Activated naive CD8-positive, alpha-beta T cell treated with anti-CD3 and anti-CD28 coated beads, Interleukin-2, amount 10 ng/mL, durations not matched to agents 7 days and 5 days (primary cell): ENCODE measurements around the gene KLHL1. TPM values are rescaled to one million over a fixed set of nuclear protein-coding genes. Genes with fewer than 3 reads are reported as not detected.

Experiments used
- ATAC-seq: fragments of 150-1000 bp; cut with Tn5 transposase; one replicate; pipeline ENCODE4 v1.10.0; 2021; ENCODE audit warnings: low read depth, moderate library complexity
- POLR2A ChIA-PET: fragments of 350-600 bp; sonication (Branson Sonifier 250); formaldehyde crosslinking; loops from one replicate; lab custom pipeline; 2021; ENCODE audit warnings: antibody characterized with exemption; lab: Charles Lee
- DNase-seq: peaks from one replicate; pipeline ENCODE4 v3.0.0; 2021
- H3K27ac Mint-ChIP-seq: one replicate; pipeline ENCODE4 v1.8.0; 2022; ENCODE audit warnings: mild to moderate bottlenecking, mixed read lengths
- H3K27me3 Mint-ChIP-seq: one replicate; pipeline ENCODE4 v1.8.0; 2022; ENCODE audit warnings: mild to moderate bottlenecking, moderate library complexity, mixed read lengths
- H3K36me3 Mint-ChIP-seq: one replicate; pipeline ENCODE4 v1.8.0; 2021; ENCODE audit warnings: mild to moderate bottlenecking, mixed read lengths
- H3K4me1 Mint-ChIP-seq: one replicate; pipeline ENCODE4 v1.8.0; 2021; ENCODE audit warnings: mixed read lengths
- H3K4me3 Mint-ChIP-seq: one replicate; pipeline ENCODE4 v1.8.0; 2022; ENCODE audit warnings: mild to moderate bottlenecking, moderate library complexity, mixed read lengths
- H3K9me3 Mint-ChIP-seq: one replicate; pipeline ENCODE4 v1.8.0; 2021; ENCODE audit warnings: mixed read lengths
- total RNA-seq, 2 experiments: library from RNA; stranded (reverse); gene quantifications; one replicate each; pipeline ENCODE4 v1.2.3, GENCODE V29; 2021

The KLHL1 gene
- total RNA-seq, 2 experiments from 2014 or later, result not detected

DNA sequence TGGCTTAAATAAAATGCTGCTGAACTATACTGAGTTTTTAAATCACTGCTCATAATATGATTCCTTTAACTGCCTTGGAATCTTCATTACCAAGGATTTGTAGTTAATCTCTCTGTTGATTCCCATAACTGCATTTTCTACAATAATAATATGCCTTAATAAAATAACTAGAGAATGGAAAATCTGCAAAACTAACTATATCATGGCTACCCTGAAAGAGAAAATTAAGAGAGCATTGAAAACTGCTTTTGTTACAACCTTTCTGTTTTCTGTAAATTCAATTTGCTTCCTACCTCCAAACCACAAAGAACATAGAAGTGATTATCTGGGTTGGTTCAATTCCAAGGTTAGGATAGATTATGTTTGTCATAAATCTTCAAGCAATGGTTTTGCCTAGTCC is 203.5 kb downstream of the KLHL1 start:
- no peak for ATAC-seq
- H3K36me3 Mint-ChIP-seq, result no peaks in the 10 kb centered on the region
- peaks cover 7% of the 10 kb centered on the region for H3K9me3 Mint-ChIP-seq
- DNase-seq, result no peak
- H3K4me1 Mint-ChIP-seq, result no peaks in the 10 kb centered on the region
- H3K4me3 Mint-ChIP-seq, result no peak overlapping the region
- POLR2A ChIA-PET, result no interaction called here
- no peak overlapping the region for H3K27ac Mint-ChIP-seq
- no peaks in the 10 kb centered on the region for H3K27me3 Mint-ChIP-seq

DNA sequence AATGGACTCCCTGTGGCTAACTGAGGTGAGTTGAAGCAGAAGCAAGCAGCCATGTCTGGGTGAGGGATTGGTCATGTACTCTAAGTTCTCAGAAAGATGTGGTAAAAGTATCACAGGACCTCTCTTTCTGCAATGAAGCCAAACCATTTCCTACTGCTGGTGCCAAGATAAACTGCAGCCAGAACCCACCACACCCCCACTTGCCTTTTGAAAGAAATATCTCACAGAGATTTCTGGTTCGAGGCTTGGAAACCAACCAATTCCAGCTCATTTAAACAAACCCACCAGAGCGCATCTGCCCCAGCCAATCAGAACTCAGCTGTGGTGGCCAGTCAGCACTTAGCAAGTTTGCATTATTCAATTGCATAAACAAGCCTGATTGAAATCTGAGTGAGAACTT is 205.2 kb downstream of the KLHL1 start:
- no peak overlapping the region for H3K4me3 Mint-ChIP-seq
- H3K9me3 Mint-ChIP-seq, result peaks cover 7% of the 10 kb centered on the region
- DNase-seq (no peak), ATAC-seq (no peak)
- no peaks in the 10 kb centered on the region for H3K27me3 Mint-ChIP-seq
- POLR2A ChIA-PET, result no interaction called here
- no peak overlapping the region for H3K27ac Mint-ChIP-seq
- no peaks in the 10 kb centered on the region for H3K36me3 Mint-ChIP-seq
- no peaks in the 10 kb centered on the region for H3K4me1 Mint-ChIP-seq

DNA sequence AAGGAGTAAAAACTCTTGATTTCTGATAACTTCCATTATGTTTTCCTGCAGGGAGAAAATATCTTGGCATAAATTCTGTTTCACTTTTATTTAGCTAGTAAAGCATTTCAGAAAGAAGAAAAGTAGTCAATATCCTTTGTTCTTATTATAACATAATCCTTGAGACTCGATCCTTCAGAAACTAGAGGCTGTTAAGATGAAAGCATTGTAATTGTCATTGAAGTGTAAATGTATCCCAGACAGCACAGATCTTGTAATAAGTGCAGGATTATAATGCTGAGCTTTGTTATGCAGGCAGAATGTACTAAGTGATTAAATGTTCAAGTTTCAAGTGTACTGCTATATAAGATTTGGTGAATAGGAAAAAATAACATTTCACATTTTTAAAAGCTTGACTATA is 225.8 kb downstream of the KLHL1 start:
- POLR2A ChIA-PET, result no interaction called here
- Mint-ChIP-seq H3K27ac (no peak overlapping the region), H3K36me3 (no peaks in the 10 kb centered on the region), H3K4me3 (no peak overlapping the region), H3K9me3 (peaks cover 1% of the 10 kb centered on the region), H3K27me3 (no peaks in the 10 kb centered on the region), H3K4me1 (no peaks in the 10 kb centered on the region)
- ATAC-seq, result no peak
- no peak for DNase-seq

DNA sequence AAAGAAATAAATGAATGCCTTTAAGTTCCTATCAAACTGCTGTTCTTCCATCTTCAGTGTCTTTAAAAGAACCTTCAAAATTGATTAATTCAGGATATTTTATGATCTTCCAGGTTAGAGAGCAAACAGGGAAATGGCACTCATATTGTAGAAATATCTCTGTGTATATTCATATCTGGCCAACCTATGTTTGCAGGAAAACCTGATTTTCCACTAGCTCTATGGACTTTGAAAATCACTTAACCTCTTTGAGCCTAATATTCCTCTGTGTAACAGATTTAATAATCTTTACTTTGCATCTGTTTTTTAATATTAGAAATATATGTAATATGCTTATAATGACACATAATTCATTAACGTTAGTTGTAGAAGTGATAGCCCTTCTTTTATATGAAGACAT is 228.3 kb downstream of the KLHL1 start:
- Mint-ChIP-seq H3K4me3 (no peak overlapping the region), H3K27me3 (no peaks in the 10 kb centered on the region), H3K9me3 (peaks cover 1% of the 10 kb centered on the region), H3K36me3 (no peaks in the 10 kb centered on the region), H3K4me1 (no peaks in the 10 kb centered on the region), H3K27ac (no peak overlapping the region)
- ATAC-seq (no peak), DNase-seq (no peak)
- POLR2A ChIA-PET, result no interaction called here

DNA sequence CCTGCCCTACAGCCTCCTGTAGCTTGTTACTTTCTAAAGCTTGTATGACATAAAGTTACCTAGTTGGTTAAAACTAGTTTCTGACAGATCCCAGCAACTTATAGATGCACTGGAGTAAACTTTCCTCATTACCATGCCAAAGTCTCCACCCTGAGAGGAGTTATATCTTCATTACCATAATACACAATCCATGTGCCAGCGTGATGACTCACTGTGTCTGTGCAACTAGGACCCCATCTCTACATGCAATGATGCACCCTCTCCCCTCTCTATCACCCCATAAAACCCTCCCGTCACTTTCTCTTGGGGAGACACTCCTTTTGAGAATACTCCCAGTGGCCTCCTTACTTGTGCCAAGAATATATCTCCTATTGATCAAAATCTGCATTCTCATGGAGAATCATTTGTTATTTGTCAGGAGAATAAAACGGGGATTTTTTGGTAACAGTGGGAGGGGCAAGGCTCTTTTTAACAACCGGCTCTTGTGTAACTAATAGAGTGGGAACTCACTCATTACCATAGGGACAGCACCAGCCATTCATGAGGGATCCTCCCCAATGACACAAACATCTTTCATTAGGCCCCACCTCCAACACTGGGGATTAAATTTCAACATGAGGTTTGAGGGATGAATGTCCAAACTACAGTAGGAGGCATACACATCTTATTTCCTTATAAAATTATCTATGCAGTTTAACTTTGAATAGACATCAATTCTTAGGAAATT is 235.8 kb downstream of the KLHL1 start:
- no peak for ATAC-seq
- Mint-ChIP-seq H3K4me3 (no peak overlapping the region), H3K36me3 (no peaks in the 10 kb centered on the region), H3K27ac (no peak overlapping the region), H3K27me3 (no peaks in the 10 kb centered on the region), H3K4me1 (no peaks in the 10 kb centered on the region), H3K9me3 (no peaks in the 10 kb centered on the region)
- DNase-seq, result no peak
- POLR2A ChIA-PET, result no interaction called here

DNA sequence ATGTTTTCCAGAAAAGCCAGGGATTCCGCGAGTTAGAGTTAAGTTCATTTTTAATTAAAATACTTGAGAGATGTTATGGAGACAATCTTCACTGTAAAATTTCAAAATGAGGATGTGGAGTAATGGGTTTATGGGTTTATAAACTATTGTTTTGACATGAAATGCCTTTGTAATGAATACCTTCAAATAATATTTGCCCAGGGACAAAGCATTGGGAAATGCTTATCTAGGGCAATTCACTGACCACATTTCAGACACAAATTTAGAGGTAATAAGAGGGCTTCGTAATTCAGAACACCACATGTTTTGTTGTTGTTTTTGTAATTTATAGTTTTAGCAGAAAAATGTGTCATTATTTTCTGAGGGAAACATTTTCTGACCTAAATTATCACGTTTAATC is 241.7 kb downstream of the KLHL1 start:
- no peaks in the 10 kb centered on the region for H3K36me3 Mint-ChIP-seq
- no peaks in the 10 kb centered on the region for H3K9me3 Mint-ChIP-seq
- DNase-seq (no peak), ATAC-seq (no peak)
- H3K4me3 Mint-ChIP-seq, result no peak overlapping the region
- no peaks in the 10 kb centered on the region for H3K4me1 Mint-ChIP-seq
- no peaks in the 10 kb centered on the region for H3K27me3 Mint-ChIP-seq
- POLR2A ChIA-PET, result no interaction called here
- no peak overlapping the region for H3K27ac Mint-ChIP-seq

DNA sequence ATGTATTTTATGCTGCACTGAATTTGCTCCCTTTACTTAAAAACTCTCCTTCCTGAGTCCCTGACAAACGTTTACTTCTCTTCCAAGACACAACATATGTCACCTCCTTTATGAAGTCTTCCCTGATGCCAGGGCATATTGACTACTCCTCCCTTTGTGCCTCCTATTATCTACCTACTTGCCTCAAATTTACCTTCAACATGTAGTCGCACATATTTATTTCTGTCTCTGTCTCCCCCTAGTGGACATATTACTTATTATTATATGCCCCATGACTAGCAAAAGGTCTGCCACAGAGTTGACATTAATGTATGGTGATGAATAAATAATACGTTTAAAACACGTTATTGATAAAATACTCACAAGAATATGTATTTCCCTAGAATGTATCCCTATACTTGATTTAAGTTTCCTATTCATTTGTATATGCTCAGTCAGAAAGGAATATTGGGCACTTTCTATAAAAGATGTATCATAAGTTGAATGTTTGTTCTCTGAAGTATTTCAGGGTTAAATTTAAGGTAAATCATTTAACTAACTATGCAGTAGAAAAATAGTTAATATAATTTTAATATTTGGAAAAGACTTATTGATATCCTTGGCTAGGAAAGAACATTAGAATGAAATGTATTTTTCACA is 250.9 kb downstream of the KLHL1 start:
- ATAC-seq, result no peak
- Mint-ChIP-seq H3K27ac (no peak overlapping the region), H3K4me1 (no peaks in the 10 kb centered on the region), H3K9me3 (no peaks in the 10 kb centered on the region), H3K27me3 (no peaks in the 10 kb centered on the region), H3K4me3 (no peak overlapping the region), H3K36me3 (no peaks in the 10 kb centered on the region)
- POLR2A ChIA-PET, result no interaction called here
- no peak for DNase-seq

DNA sequence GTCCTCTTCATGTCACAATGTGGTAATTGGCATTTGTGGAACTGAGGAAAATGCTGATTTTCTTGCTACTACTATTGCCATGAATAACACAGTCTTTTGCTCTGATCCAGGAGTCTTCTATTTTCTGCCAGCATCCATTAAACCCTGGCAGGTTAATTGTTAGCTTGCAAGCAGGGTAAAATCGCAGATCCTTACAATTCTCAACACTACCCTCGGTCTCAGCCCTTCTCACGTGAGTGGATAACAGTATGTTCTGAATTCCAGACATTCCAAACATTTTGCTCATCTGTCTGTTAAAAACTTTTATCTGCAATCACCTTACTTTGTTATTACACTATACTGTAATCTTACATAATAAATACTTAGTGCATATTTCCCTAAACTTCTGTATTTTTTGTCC is 251.9 kb downstream of the KLHL1 start:
- Mint-ChIP-seq H3K4me1 (no peaks in the 10 kb centered on the region), H3K27me3 (no peaks in the 10 kb centered on the region), H3K36me3 (no peaks in the 10 kb centered on the region), H3K4me3 (no peak overlapping the region), H3K9me3 (no peaks in the 10 kb centered on the region), H3K27ac (no peak overlapping the region)
- ATAC-seq (no peak), DNase-seq (no peak)
- POLR2A ChIA-PET, result no interaction called here

DNA sequence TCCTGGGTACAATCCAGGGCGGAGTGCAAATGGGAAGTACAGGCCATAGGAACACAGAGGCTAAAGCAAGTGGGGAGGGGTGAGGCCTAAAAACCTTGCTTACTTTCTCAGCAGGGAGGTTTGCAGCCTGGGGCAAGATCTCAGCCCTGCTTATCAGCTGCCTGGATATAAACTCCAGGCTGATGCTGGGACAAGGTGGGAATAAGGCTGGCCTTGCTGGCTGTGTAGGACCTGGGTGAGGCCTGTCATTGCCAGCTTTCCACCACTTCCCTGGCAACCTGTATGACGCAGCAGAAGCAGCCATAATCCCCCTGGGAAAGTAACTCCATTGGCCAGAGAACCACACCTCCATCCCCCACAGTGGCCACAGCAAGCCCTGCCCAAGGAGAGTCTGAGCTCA is 279.7 kb downstream of the KLHL1 start:
- H3K4me3 Mint-ChIP-seq, result no peak overlapping the region
- H3K36me3 Mint-ChIP-seq, result no peaks in the 10 kb centered on the region
- H3K27ac Mint-ChIP-seq, result no peak overlapping the region
- H3K27me3 Mint-ChIP-seq, result no peaks in the 10 kb centered on the region
- no peak for DNase-seq
- ATAC-seq, result no peak
- POLR2A ChIA-PET, result no interaction called here
- H3K9me3 Mint-ChIP-seq, result peaks cover 2% of the 10 kb centered on the region
- no peaks in the 10 kb centered on the region for H3K4me1 Mint-ChIP-seq

DNA sequence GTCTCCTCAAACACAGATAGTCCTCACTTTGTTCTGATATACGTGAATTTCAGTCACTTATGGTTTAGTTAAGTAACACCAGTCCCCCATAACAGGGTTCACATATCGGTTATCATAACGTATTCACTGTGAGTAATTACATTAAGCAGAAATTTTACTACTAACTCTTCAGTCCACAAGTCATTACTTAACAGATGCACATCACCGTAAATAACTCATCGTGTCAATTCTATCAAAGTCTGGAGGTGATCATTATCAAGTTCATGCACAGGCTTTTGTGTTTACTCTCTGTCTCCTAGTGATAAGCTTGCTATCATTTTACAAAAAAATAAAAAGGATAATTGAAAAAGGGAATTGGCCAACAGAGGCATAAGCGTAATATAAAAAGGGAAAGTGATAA is 288.1 kb downstream of the KLHL1 start:
- Mint-ChIP-seq H3K27me3 (no peaks in the 10 kb centered on the region), H3K4me3 (no peak overlapping the region), H3K36me3 (no peaks in the 10 kb centered on the region), H3K27ac (no peak overlapping the region), H3K9me3 (peaks cover 9% of the 10 kb centered on the region), H3K4me1 (no peaks in the 10 kb centered on the region)
- ATAC-seq (no peak), DNase-seq (no peak)
- POLR2A ChIA-PET, result no interaction called here

DNA sequence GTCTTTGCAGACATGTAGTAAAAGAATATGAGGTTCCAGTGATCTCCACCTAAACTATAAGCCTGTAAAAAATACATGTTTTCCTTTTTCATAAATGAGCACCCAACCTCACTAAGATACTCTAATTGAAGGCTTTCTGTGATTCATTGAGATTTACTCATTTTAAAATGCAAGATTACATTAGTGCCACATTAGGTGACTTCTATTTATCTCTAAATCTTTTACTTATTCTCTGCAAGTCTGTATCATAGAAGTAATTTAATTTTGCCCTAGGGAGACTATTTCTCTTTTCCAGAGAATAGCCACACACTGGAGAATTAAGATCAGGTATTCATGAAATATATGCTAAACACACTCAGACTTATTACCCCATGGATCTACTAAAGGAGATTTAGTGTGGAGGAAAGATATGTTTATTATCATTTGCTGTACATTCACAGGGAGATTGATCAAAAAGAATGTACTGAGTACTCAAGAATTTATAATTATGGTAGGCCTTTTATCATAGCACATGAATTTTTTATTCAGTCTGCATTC is 290.9 kb downstream of the KLHL1 start:
- H3K27me3 Mint-ChIP-seq, result no peaks in the 10 kb centered on the region
- H3K36me3 Mint-ChIP-seq, result no peaks in the 10 kb centered on the region
- H3K27ac Mint-ChIP-seq, result no peak overlapping the region
- H3K9me3 Mint-ChIP-seq, result peaks cover 13% of the 10 kb centered on the region
- no peak overlapping the region for H3K4me3 Mint-ChIP-seq
- POLR2A ChIA-PET, result interaction anchor here (0.7 kb wide), 1 partner anchor 1211 kb away, joined by 4 read pairs; no protein-coding TSS in a partner anchor
- DNase-seq (no peak), ATAC-seq (no peak)
- no peaks in the 10 kb centered on the region for H3K4me1 Mint-ChIP-seq

DNA sequence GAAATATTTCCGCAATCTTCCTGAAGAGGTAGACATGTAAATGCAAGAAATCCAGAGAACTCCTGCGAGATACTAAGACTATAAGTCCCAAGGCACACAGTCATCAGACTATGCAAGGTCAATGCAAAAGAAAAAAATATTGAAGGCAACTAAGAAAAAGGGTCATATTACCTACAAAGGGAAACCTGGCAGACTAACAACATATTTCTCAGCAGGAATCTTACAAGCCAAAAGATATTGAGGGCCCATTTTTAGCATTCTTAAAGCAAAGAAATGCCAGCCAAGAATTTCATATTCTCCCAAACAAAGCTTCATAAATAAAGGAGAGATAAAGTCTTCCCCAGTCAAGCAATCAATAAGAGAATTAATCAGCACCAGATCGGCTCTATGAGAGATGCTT is 299.1 kb downstream of the KLHL1 start:
- POLR2A ChIA-PET, result no interaction called here
- ATAC-seq, result no peak
- no peaks in the 10 kb centered on the region for H3K4me1 Mint-ChIP-seq

DNA sequence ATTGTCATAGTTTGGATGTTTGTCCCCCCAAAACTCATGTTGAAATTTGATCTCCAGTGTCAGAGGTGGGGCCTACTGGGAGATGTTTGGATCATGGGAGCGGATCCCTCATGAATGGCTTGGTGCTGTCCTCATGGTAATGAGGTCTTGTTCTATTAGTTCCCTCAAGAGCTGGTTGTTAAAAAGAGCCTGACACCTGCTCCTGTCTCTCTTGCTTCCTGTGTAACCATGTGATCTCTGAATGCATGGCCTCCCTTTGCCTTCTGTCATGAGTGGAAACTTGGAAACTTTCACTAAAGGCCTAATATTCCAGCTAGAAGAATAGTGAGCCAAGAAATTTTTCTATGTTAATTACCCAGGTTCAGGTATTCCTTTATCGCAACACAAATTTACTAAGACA is 312.0 kb downstream of the KLHL1 start:
- DNase-seq, result no peak
- Mint-ChIP-seq H3K4me3 (no peak overlapping the region), H3K9me3 (peaks cover 9% of the 10 kb centered on the region), H3K27ac (no peak overlapping the region), H3K27me3 (no peaks in the 10 kb centered on the region), H3K4me1 (no peaks in the 10 kb centered on the region), H3K36me3 (no peaks in the 10 kb centered on the region)
- ATAC-seq, result no peak
- POLR2A ChIA-PET, result no interaction called here

More for the DNA sequence above, 299.1 kb downstream of the KLHL1 start:
- no peak overlapping the region for H3K27ac Mint-ChIP-seq
- H3K36me3 Mint-ChIP-seq, result no peaks in the 10 kb centered on the region
- no peak overlapping the region for H3K4me3 Mint-ChIP-seq
- H3K27me3 Mint-ChIP-seq, result no peaks in the 10 kb centered on the region
- H3K9me3 Mint-ChIP-seq, result peaks cover 11% of the 10 kb centered on the region
- no peak for DNase-seq

DNA sequence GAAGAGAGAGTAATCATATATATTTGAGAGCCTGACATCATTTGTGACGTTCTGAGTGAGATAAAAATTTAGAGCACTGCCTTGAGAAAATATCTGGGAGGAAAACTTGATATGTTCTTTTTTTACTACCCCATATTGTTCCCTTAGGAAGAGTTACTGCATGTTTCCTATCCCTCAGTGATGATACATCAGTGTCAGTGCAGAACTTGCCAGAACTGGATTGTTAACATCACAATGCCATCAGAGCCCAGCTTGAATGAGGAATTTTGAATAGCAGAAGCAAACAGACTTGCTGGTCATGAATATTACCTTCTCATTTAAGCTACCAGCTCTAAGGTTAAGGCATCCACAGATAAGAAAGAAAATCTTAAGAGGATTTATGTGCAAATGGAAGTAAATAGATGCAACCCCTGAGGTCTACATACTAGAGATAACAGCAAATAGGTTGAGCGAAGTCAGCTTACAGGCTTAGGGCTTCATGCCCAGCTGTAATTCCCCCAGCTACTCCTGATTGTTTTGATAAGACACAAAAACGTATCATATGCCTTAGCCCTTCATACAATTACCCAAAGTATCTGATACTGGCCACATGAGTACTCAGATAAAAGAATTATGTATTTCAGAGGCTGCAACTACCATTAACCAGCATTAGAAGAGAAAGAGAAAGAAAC is 314.3 kb downstream of the KLHL1 start:
- DNase-seq (no peak), ATAC-seq (no peak)
- no peaks in the 10 kb centered on the region for H3K4me1 Mint-ChIP-seq
- no peaks in the 10 kb centered on the region for H3K27me3 Mint-ChIP-seq
- H3K36me3 Mint-ChIP-seq, result no peaks in the 10 kb centered on the region
- POLR2A ChIA-PET, result no interaction called here
- no peak overlapping the region for H3K4me3 Mint-ChIP-seq
- peaks cover 8% of the 10 kb centered on the region for H3K9me3 Mint-ChIP-seq
- H3K27ac Mint-ChIP-seq, result no peak overlapping the region
